Dermis blood vessel endothelial cell (primary cell): ENCODE results near the gene EEF1A2. TPM values are rescaled to one million over a fixed set of nuclear protein-coding genes. Genes with fewer than 3 reads are reported as not detected.

ENCODE experiments used
- DNase-seq: peaks from one replicate; pipeline ENCODE4 v3.0.0; 2010
- total RNA-seq: library from RNA; depleted of rRNA; stranded (reverse); fragments of >200 nt; gene quantifications from 2 replicates; pipeline ENCODE4 v1.2.3, GENCODE V29; 2014

EEF1A2 gene
- total RNA-seq, 1 donor from 2014 or later: 5.3 TPM

DNA sequence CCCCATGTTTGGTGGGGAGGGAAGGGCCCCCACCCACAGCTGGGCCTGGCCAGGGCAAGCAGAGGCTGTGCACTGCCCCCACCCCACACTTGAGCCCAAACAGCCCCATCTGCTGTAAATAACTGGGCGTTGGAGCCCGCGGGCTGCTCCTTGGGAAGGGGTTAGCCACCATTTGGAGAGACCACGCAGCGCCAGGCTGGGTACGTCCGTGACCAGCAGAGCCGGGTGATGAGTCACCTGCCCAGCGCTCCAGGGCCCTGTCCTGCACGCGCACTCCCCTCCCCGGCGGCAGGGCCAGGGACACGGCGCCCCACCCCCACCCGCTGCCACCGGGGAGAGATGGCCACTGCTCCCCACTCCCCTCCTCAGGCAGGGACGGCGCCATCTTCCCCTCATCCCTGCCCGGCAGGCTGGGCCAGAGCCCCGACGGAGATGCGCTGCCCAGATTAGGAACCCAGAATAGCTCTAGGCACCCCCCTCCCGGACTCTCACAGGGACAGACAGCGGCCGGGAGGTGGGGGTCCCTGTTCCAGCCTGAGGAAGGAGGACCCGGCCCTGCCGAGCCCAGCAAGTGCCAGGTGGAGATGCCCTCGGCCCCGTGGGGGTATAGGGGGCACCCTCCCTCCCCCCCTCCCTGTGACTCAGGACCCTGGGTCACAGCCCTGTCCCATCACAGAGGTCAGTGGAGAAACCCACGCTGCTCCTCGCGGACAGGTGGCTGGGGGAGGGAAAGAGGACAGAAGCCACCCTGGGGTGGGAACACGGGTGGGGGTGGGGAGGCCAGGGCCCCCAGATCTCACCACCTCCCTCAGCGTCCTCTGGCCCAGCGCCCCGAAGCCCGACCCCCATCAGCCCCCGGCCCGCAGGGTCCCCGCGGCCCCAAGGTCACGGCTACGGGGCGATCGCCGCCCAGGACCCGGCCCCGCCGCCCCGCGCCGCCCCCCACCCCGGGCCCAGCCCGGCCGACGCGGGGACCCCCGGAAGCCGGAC lies 642 bp downstream of the EEF1A2 start:
- DNase-seq: peak; percentile 37

DNA sequence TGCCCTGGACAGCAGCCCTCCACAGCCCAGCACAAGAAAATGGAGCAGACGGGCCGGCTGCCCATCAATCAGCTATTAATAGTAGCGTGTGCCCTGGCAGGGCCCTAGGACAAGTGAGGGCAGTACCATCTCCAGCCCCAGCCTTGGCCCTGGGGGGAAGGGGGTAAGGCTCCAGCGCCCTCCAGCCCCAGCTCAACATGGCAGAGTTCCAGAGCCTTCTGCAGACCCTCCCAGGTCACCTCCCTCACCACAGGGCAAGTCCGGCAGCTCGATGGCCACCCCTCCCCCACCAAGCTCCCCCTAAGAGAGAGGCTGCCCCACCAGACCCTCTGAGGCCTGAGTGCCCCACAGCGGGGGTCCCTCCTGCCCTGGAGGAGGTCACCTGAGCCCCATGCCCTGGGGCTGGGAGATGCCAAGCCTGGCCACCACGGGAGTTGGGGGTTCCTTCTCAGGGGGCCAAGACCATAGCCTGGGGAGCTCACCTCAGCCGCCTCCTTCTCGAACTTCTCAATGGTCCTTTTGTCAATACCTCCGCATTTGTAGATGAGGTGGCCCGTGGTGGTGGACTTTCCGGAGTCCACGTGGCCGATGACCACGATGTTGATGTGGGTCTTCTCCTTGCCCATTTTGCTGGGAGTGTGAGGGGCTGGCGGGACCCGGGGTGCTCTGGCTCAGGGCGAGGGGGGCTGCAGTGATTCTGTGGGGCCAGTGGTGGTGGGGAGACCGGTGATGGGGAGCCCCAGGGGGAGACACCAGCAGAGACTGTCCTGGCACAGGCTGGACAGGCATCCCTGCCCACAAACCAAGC lies 1.5 kb downstream of the EEF1A2 start:
- no peak for DNase-seq

DNA sequence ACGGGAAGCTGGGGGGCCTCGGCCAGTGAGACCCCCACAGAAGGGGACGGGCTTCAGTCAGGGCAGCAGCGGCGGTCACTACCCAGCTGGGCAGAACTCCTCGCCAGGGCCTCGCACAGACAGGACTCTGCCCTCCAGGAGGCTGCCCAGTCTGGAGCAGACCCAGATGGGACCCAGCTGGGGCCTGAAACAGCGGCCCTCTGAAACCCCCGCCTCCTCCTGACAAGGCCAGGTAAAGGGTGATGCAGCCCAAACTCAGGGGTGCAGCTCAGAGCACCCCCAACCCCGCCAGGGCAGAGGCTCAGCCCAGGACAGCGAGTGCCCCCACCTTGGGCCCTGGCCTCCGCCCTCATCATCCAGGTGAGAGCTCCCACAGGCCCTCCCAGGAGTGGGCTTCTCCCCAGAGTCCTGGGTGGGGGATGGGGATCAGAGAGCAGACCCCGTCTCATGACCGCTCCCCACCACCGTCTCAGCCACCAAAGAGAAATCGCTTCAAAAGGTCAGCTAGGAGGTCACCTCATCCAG lies 2.2 kb downstream of the EEF1A2 start:
- no peak for DNase-seq

DNA sequence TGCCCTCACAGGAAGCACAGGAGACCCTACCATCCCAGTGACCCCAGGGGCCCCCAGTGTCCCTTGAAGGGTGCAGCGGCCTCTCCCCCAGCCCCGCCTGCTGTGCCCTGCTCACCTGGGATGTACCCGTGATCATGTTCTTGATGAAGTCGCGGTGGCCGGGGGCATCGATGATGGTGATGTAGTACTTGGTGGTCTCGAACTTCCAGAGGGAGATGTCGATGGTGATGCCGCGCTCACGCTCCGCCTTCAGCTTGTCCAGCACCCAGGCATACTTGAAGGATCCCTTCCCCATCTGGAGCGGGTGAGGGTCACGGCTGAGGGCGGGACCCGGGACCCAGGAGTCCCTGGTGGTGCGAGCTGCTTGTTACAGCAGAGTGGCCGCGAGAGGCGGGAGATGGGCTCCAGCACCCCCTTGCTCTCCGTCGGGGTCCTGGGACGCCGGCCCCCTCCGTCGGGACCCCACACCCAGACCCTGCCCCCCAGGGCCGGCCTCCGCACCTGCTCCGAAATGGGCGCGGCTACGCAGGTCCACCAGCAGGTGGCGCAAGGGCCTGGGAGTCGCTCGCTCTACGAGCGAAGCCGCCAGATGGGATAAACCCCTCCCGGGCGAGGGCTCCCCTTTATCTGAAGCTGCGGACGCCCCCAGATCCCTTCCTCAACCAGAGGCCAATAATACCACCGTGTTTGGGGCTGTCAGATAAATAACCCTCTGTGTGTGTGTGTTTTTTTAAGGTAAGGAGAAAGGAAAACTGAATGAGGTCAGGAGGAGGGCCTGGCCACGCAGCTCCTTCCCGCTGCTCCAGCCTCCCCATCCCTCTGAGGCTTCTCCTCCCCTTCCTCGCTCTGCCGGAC lies 2.9 kb downstream of the EEF1A2 start:
- peak; percentile 66 for DNase-seq

DNA sequence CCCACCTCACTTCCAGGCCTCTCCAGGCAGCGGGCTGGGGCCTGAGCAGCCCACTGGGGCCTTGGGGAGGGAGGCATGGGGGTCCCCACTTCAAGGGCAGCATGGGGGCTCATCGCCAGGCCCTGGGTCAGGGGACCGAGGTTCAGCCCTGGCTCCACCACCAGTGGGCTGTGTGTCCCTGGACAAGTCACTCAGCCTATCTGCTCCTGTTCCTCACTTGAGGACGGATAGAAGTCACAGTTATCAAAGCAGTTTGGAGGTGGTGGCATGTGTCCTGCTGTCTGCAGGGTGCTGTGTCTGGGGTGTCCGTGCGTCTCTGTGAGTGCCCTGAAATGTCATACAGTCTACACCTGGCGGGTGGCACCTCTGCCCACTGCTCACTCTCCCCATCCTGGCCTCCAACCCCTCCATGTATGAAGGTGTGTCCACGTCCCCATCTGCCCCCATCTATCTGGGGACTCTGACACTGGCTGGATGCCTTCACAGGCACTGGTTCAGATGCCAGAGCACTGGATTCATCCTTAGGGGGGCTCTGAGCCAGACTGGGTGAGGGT lies 3.6 kb downstream of the EEF1A2 start:
- DNase-seq: no peak

DNA sequence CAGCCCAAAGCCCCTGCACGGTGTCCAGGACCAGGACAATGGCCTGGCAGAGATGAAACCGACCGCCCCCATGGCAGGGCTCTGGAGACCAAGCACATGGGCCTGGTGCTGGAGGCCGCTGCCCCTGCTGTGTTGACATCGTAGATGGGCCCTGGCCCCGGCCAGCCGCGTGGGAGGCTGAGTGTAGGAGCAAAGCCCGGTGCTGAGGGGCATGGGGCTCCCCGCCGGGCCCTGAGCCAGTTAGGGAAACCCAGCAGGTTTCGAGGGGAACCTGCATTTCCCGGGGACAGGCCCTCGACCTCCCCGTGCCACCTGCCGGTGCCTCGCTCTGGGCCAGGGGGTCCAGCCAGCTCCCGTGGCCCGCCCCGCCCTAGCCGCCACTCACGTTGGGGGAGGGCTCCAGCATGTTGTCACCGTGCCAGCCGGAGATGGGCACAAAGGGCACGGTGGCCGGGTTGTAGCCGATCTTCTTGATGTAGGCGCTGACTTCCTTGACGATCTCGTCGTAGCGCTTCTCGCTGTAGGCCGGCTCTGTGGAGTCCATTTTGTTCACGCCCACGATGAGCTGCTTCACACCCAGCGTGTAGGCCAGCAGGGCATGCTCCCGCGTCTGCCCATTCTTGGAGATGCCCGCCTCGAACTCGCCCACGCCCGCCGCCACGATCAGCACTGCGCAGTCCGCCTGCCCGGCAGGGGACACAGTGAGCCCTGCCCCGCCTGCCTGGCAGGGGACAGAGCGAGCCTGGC lies 4.3 kb downstream of the EEF1A2 start:
- no peak for DNase-seq

DNA sequence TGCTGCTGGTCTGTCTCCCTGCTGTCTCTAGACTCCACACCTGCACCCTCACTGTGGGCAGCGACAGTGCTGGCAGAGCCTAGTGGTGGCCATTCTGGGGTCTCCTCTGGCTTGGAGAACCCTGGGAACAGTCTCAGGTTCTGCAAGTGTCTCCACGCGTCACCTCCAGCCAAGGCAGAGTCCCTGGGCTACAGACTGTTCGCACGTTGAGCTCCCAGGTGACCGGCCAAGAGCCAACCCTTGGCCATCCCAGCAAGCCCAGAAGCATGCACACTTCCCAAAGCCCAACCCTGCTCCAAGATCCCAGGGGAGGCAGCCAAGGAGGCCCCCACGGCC lies 4.8 kb downstream of the EEF1A2 start:
- no peak for DNase-seq

DNA sequence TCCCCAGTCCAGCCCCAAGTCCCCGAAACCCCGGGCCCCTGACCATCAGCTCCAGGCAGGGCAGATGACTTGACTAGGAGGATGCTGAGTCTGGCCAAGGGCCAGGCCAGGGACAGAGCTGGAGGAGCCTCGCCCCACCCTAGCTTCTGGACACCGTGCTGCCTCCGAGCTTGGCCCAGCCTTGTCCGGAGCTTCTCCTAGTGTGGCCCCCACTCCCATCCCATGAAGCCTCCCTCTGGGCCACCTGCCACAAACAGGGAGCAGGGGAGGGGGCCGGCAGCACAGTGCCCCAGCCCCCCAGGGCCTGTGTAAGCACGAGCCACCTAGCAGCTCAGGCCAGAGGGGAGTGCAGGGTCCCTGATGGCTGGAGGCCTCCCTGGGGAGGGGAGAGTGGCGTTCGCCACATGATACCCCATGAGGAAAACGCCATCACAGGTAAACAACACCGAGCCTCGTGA lies 5.3 kb downstream of the EEF1A2 start:
- no peak for DNase-seq

DNA sequence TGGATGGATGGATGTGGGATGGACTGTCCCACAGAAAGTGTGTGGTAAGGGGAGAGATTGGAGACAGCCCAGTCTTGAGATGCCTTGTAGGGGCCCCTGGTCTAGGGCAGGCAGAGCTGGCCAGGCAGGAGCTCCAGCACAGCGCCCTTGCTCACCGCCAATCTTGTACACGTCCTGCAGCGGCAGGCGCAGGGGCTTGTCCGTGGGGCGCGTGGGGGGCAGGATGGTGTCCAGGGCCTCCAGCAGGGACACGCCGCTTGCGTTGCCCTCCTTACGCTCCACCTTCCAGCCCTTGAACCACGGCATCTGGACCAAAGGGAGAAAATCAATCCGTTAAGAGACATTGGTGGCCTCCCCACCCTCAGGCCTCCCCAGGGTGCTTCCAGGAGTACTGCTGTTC lies 5.9 kb downstream of the EEF1A2 start:
- DNase-seq: no peak

DNA sequence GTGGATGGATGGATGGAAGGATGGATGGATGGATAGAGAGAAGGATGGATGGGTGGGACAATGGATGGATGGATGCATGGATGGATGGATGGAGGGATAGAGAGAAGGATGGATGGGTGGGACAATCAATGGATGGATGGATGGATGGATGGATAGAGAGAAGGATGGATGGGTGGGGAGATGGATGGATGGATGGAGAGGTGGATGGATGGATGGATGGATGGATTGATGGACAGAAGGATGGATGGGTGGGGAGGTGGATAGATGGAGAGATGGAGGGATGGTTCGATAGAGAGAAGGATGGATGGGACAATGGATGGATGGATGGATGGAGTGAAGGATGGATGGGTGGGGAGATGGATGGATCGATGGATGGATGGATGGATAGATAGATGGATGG lies 6.4 kb downstream of the EEF1A2 start:
- DNase-seq: no peak

DNA sequence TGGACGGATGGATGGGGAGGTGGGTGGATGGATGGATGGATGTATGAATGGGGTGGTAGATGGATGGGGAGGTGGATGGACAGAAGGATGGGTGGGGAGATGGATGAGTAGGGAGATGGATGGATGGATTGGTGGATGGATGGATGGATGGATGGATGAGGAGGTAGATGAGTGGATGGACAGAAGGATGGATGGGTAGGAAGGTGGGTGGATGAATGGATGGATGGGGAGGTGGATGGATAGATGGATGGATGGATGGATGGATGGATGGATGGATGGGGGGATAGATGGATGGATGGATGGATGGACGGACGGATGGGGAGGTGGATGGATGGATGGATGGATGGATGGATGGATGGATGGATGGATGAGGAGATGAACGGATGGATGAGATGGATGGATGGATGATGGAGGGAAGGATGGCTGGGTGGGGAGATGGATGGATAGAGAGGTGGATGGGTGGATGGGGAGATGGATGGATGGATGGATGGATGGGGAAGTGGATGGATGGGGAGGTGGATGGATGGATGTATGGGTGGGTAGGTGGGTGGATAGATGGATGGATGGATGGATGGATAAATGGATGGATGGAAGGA lies 7.2 kb downstream of the EEF1A2 start:
- no peak for DNase-seq

DNA sequence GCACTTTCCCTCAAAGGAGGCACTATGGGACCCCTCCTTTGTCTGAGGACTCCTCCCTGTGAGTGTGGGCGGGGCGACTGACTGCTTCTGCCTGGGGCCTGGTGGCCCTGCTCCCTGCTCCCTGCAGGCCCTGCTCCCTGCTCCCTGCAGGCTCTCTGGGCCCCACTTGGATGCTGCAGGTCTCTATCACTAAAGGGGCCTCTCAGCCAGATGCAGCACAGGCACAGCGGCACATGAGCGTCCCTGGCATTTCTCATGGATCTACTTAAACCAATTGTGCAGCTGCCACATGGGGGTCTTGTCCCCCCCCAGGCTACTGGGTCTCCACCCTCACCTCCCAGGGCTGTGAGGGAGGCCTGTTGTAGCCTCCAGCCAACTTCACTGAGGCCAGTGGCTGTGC lies 7.8 kb downstream of the EEF1A2 start:
- no peak for DNase-seq

DNA sequence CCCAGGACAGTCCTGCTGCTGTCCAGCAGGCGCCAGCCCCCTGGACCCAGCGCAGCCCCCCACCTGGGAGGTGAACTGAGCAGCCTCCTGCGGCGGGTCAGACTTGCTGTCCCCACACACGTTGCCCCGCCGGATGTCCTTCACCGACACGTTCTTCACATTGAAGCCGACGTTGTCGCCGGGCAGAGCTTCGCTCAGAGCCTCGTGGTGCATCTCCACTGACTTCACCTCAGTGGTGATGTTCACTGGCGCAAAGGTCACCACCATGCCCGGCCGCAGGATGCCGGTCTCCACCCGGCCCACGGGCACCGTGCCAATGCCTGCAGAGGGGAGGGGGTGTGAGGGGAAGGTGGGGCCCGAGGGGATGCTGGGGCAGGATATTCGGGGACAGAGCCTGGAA lies 8.5 kb downstream of the EEF1A2 start:
- DNase-seq: no peak

DNA sequence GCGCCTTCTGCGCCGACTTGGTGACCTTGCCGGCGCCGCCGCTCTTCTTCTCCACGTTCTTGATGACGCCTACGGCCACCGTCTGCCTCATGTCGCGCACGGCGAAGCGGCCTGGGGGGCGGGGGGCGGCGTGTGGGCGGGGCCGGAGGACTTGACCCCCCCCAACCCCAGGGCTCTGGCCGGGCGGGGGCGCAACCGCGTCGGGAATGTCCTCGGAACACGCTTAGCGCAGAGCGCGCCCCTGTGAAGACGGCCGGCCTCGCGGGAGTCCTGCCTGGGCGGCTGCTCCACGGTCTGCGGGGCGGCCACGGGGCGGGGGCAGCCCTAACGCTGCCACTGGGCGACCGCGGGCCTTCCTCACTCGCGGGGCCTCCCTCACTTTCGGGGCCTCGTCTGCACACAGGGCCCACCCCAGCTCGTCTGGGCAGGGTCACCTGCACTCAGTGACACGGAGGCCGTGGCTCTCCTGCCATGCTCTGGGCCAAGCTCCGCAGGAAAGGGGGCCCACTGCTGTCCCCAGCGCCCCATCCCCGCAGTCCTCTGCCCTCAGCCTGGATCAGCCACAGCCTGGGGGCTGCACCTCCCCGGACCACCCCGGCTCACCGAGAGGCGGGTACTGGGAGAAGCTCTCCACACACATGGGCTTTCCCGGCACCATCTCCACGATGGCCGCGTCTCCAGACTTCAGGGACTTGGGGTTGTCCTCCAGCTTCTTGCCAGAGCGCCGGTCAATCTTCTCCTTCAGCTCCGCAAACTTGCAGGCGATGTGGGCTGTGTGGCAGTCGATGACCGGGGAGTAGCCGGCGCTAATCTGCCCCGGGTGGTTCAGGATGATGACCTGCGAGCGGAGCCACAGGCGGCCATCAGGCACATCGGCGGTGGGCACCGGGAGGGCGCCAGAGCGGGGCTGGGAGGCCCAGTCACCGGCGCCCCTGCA lies 10.3 kb downstream of the EEF1A2 start:
- no peak for DNase-seq

DNA sequence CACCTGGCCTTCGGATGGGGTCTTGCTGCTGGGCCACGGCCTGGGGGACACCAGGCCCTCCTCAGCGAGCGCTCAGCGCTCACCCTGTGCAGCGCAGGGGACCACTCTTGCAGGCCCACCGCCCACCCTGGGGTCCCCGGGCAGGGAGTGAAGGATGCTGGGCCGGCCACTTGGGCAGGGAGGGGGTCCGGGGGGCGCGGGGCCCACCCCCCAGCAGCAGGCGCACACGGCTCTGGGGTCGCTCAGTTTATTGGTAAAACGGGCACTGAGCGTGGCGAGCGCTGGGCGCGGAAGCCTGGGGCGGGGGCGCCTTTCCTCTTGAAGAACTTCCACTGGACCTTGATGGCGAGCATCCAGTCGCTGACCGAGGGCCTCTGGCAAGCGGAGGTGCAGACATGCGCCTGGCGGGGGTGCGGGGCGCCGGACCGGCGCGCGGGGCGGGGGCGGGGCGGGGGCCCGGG lies 11.1 kb downstream of the EEF1A2 start:
- DNase-seq: no peak

DNA sequence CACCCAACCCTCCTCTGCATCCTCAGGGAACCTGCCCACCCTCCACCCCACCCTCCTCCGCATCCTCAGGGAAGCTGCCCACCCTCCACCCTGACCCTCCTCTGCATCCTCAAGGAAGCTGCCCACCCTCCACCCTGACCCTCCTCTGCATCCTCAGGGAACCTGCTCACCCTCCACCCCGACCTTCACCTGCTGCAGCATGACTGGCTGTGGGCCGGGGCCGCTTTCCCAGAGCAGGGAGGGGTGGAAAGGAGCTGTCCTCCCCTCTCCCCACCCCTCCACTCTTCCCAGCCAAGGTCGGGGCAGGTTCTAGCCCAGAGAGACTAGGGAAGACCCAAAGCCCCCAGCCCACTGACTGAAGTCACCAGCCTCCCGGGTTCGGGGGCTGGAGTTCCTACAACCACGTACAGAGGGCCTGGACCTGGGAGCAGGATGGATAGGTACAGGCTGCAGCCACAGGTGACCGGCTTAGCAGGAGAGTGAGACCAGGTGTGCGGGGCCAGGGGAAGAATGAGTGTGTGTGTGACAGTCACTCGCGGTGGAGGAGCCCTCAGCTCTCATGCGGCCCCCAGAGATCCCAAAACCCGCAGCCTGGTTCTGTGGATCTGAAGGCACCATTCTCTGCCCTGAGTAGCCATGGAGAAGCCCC lies 11.6 kb downstream of the EEF1A2 start:
- DNase-seq: no peak

DNA sequence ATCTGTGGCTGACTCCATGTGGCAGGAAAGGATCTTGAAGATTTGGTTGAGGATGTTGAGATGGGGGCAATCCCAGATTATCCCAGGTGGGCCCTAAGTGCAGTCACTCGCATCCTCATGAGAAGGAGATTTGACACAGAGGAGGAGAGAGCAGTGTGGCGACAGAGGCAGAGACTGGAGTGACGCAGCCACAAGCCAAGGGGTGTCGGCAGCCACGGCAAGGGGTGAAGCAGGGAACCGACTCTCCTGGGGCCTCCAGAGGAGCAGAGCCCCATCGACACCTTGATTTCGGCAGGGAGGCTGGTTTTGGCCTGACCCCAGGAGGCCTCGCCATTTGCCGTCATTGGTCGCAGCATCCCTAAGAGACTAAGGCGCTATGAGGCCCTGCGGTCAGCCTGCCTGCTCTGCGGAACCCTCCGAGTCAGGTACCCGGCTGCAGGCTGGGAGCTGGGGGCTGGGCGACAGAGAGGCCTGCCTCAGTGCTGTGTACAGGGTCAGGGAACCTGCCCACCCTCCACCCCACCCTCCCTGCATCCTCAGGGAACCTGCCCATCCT lies 12.5 kb downstream of the EEF1A2 start:
- no peak for DNase-seq

DNA sequence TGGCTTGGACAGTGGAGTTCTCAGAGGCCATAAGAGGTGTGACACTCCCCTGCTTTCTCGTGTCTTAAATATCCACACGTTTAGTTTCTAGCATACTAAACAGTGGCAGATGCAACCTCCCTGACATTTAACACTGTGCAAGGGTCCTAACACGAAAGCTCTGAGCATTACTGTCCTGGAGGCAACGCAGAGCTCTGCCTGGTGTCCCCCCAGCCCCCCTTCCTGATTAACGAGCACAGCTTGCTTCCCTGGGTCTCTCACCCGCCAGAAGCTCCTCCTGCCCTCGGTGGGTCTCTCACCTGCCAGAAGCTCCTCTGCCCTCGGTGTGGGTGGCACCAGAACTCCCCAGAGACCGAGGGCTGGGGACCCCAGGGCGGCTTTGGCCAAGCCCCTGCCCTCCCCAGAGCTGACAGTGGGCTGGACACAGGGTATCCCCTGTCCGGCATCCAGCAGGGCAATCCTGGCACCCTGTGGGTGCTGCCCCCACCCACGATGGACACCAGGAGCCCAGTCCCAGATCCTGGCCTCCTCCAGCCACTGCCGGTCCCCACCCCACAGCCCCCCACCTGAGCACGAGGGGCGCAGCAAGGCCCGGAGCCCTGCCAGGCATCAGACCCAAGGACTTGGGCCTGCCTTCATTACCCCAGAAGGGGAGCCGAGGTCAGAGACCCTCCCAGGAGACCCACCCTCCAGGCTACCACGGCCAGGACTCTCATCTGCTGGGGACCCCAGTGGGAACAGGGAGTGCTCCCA lies 14.1 kb downstream of the EEF1A2 start:
- DNase-seq: no peak
